SK-N-SH treated with all-trans-retinoic acid at 6 μM for 48 hours (cell line): Measurements from ENCODE around the gene KIF1C.

Source experiments
- ATAC-seq: fragments of 200-7000 bp; cut with Tn5 transposase; 3 replicates; pipeline ENCODE4 v1.9.1; 2020; ENCODE audit warnings: mild to moderate bottlenecking, moderate library complexity
- ARNTL ChIP-seq: fragments of 450-650 bp; formaldehyde crosslinking; IDR thresholded peaks from 2 replicates; pipeline ENCODE4 v1.5.0; 2020; ENCODE audit warnings: low read depth, mild to moderate bottlenecking, moderate library complexity, borderline replicate concordance
- BACH2 ChIP-seq: fragments of 250-450 bp; sonication (Bioruptor Pico); IDR thresholded peaks from 2 replicates; pipeline ENCODE4 v1.9.0; 2021; ENCODE audit warnings: mild to moderate bottlenecking, borderline replicate concordance
- ESRRG ChIP-seq: fragments of 250-450 bp; sonication (Bioruptor Pico); IDR thresholded peaks from 2 replicates; pipeline ENCODE4 v1.6.1; 2021; ENCODE audit warnings: mild to moderate bottlenecking
- OSR1 ChIP-seq: fragments of 250-450 bp; sonication (Bioruptor Pico); IDR thresholded peaks from 2 replicates; pipeline ENCODE4 v1.8.0; 2022; ENCODE audit warnings: moderate library complexity, mild to moderate bottlenecking, inconsistent platforms
- PPARA ChIP-seq: fragments of 250-450 bp; sonication (Bioruptor Pico); IDR thresholded peaks from 2 replicates; pipeline ENCODE4 v1.5.0; 2020; ENCODE audit warnings: mild to moderate bottlenecking, borderline replicate concordance
- RARB ChIP-seq: fragments of 250-450 bp; sonication (Bioruptor Pico); IDR thresholded peaks from 2 replicates; pipeline ENCODE4 v1.8.0; 2021; ENCODE audit warnings: mild to moderate bottlenecking, moderate library complexity
- SNAI2 ChIP-seq: fragments of 250-450 bp; sonication (Bioruptor Pico); IDR thresholded peaks from 2 replicates; pipeline ENCODE4 v1.5.0; 2020; ENCODE audit warnings: mild to moderate bottlenecking, moderate library complexity
- TCF4 ChIP-seq: fragments of 250-450 bp; sonication (Bioruptor Pico); IDR thresholded peaks from 2 replicates; pipeline ENCODE4 v1.8.0; 2021; ENCODE audit warnings: mild to moderate bottlenecking, moderate library complexity, borderline replicate concordance
- TOX ChIP-seq: fragments of 250-450 bp; sonication (Bioruptor Pico); IDR thresholded peaks from 2 replicates; pipeline ENCODE4 v1.8.0; 2021; ENCODE audit warnings: mild to moderate bottlenecking, moderate library complexity, borderline replicate concordance
- ZC3H10 ChIP-seq: fragments of 250-450 bp; sonication (Bioruptor Pico); IDR thresholded peaks from 2 replicates; pipeline ENCODE4 v1.5.1; 2021; ENCODE audit warnings: mild to moderate bottlenecking, moderate library complexity
- ZFP3 ChIP-seq: fragments of 250-450 bp; sonication (Bioruptor Pico); IDR thresholded peaks from 2 replicates; pipeline ENCODE4 v1.5.0; 2020; ENCODE audit warnings: mild to moderate bottlenecking, moderate library complexity
- ZFP30 ChIP-seq: fragments of 450-650 bp; formaldehyde crosslinking; IDR thresholded peaks from 2 replicates; pipeline ENCODE4 v1.5.0; 2022; ENCODE audit warnings: mild to moderate bottlenecking, moderate library complexity
- TF ChIP-seq, protein P1 (sequence below): fragments of 250-450 bp; sonication (Bioruptor Pico); IDR thresholded peaks from 2 replicates; pipeline ENCODE4 v1.5.1; 2020; ENCODE audit warnings: low read depth, mild to moderate bottlenecking, moderate library complexity
- TF ChIP-seq, protein P2 (sequence below): fragments of 250-450 bp; sonication (Bioruptor Pico); IDR thresholded peaks from 2 replicates; pipeline ENCODE4 v1.5.0; 2020; ENCODE audit warnings: mild to moderate bottlenecking, moderate library complexity
- TF ChIP-seq, protein P3 (sequence below): fragments of 250-450 bp; sonication (Bioruptor Pico); IDR thresholded peaks from 2 replicates; pipeline ENCODE4 v1.8.0; 2021; ENCODE audit warnings: low read depth, mild to moderate bottlenecking, moderate library complexity, borderline replicate concordance
- TF ChIP-seq, protein P4 (sequence below): fragments of 250-450 bp; sonication (Bioruptor Pico); IDR thresholded peaks from 2 replicates; pipeline ENCODE4 v1.8.0; 2020; ENCODE audit warnings: mild to moderate bottlenecking, moderate library complexity, borderline replicate concordance
- TF ChIP-seq, protein P5 (sequence below): fragments of 250-450 bp; sonication (Bioruptor Pico); IDR thresholded peaks from 2 replicates; pipeline ENCODE4 v1.5.1; 2021; ENCODE audit warnings: mild to moderate bottlenecking, moderate library complexity

KIF1C gene

DNA sequence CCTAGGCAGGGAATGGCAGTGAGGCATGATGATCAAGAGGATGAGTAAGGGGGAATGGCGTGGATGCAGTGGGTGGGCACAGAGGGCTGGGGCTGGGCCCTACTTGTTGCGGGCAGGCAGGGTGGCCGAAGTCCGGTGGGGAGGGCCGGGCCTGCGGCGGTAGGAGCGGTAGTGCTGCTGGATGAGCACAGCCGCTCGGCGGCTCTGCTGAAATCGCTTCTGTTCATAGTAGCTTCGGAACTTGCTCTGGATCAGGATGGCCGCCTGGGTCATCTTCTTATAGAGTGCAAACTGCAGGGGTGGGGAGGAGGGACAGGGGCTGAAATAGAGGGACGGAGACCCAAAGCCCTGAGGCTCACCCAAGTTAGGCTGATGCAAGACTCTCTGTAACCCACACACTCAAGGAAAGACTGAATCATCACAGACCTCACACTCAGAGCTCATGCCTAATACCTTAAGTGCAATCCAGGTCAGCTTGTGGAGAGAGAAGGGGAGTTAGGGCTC, 28.7 kb upstream of the KIF1C start:
- no peak for TF ChIP-seq ZC3H10 (CRISPR knock-in tag)
- TF ChIP-seq, protein P1, sequence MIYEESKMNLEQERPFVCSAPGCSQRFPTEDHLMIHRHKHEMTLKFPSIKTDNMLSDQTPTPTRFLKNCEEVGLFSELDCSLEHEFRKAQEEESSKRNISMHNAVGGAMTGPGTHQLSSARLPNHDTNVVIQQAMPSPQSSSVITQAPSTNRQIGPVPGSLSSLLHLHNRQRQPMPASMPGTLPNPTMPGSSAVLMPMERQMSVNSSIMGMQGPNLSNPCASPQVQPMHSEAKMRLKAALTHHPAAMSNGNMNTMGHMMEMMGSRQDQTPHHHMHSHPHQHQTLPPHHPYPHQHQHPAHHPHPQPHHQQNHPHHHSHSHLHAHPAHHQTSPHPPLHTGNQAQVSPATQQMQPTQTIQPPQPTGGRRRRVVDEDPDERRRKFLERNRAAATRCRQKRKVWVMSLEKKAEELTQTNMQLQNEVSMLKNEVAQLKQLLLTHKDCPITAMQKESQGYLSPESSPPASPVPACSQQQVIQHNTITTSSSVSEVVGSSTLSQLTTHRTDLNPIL (CRISPR knock-in tag), result no peak
- TF ChIP-seq, protein P2, sequence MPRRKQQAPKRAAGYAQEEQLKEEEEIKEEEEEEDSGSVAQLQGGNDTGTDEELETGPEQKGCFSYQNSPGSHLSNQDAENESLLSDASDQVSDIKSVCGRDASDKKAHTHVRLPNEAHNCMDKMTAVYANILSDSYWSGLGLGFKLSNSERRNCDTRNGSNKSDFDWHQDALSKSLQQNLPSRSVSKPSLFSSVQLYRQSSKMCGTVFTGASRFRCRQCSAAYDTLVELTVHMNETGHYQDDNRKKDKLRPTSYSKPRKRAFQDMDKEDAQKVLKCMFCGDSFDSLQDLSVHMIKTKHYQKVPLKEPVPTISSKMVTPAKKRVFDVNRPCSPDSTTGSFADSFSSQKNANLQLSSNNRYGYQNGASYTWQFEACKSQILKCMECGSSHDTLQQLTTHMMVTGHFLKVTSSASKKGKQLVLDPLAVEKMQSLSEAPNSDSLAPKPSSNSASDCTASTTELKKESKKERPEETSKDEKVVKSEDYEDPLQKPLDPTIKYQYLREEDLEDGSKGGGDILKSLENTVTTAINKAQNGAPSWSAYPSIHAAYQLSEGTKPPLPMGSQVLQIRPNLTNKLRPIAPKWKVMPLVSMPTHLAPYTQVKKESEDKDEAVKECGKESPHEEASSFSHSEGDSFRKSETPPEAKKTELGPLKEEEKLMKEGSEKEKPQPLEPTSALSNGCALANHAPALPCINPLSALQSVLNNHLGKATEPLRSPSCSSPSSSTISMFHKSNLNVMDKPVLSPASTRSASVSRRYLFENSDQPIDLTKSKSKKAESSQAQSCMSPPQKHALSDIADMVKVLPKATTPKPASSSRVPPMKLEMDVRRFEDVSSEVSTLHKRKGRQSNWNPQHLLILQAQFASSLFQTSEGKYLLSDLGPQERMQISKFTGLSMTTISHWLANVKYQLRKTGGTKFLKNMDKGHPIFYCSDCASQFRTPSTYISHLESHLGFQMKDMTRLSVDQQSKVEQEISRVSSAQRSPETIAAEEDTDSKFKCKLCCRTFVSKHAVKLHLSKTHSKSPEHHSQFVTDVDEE (CRISPR knock-in tag), result no peak
- TF ChIP-seq, protein P3, sequence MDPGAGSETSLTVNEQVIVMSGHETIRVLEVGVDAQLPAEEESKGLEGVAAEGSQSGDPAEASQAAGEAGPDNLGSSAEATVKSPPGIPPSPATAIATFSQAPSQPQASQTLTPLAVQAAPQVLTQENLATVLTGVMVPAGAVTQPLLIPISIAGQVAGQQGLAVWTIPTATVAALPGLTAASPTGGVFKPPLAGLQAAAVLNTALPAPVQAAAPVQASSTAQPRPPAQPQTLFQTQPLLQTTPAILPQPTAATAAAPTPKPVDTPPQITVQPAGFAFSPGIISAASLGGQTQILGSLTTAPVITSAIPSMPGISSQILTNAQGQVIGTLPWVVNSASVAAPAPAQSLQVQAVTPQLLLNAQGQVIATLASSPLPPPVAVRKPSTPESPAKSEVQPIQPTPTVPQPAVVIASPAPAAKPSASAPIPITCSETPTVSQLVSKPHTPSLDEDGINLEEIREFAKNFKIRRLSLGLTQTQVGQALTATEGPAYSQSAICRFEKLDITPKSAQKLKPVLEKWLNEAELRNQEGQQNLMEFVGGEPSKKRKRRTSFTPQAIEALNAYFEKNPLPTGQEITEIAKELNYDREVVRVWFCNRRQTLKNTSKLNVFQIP (CRISPR knock-in tag), result no peak
- no peak for TF ChIP-seq ARNTL (CRISPR knock-in tag)
- no peak for ATAC-seq

DNA sequence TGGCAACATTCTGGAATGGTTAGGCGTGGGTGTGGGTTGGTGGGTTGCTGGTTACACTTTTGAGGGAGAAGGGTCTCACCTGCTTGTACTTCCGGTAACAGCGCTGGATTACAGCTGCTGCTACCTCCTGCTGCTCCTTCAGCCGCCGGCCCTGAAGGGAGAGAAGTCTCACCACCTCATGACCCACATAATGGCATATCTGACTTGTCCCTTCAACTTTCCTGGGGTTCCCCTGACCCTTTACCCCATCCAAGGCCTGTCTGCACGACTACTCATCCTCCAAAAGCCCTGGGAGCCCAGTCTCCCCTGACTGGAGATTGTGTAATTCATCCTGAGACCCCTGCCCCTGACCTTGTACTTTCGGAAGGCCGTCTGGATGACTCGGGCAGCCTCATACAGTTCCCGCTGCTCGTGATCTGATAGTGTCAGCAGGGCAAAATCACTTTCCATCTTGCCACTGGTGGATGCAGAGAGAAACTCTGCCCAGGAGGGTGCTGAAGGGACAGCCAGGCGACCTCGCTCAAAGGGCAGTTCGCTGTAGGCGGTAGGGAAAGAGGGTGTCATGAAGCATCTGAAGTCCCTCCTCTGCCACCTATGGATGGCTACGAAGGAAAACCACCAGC, 28.1 kb upstream of the KIF1C start:
- no peak for ATAC-seq

More for the DNA sequence above, 28.1 kb upstream of the KIF1C start:
- TF ChIP-seq ESRRG (CRISPR knock-in tag) (no peak), ZFP30 (no peak), RARB (no peak), ZC3H10 (CRISPR knock-in tag) (no peak), BACH2 (CRISPR knock-in tag) (no peak), TCF4 (CRISPR knock-in tag) (no peak), TOX (CRISPR knock-in tag) (no peak), OSR1 (CRISPR knock-in tag) (no peak), ZFP3 (CRISPR knock-in tag) (no peak), PPARA (no peak), SNAI2 (no peak)
- TF ChIP-seq, protein P3 (CRISPR knock-in tag), result no peak
- TF ChIP-seq, protein P4, sequence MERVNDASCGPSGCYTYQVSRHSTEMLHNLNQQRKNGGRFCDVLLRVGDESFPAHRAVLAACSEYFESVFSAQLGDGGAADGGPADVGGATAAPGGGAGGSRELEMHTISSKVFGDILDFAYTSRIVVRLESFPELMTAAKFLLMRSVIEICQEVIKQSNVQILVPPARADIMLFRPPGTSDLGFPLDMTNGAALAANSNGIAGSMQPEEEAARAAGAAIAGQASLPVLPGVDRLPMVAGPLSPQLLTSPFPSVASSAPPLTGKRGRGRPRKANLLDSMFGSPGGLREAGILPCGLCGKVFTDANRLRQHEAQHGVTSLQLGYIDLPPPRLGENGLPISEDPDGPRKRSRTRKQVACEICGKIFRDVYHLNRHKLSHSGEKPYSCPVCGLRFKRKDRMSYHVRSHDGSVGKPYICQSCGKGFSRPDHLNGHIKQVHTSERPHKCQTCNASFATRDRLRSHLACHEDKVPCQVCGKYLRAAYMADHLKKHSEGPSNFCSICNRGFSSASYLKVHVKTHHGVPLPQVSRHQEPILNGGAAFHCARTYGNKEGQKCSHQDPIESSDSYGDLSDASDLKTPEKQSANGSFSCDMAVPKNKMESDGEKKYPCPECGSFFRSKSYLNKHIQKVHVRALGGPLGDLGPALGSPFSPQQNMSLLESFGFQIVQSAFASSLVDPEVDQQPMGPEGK (CRISPR knock-in tag), result no peak
- TF ChIP-seq, protein P2 (CRISPR knock-in tag), result no peak
- TF ChIP-seq, protein P1 (CRISPR knock-in tag), result no peak
- TF ChIP-seq, protein P5, sequence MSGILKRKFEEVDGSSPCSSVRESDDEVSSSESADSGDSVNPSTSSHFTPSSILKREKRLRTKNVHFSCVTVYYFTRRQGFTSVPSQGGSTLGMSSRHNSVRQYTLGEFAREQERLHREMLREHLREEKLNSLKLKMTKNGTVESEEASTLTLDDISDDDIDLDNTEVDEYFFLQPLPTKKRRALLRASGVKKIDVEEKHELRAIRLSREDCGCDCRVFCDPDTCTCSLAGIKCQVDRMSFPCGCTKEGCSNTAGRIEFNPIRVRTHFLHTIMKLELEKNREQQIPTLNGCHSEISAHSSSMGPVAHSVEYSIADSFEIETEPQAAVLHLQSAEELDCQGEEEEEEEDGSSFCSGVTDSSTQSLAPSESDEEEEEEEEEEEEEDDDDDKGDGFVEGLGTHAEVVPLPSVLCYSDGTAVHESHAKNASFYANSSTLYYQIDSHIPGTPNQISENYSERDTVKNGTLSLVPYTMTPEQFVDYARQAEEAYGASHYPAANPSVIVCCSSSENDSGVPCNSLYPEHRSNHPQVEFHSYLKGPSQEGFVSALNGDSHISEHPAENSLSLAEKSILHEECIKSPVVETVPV (CRISPR knock-in tag), result no peak
